Measurements from ENCODE around the gene RAB40C.

DNA sequence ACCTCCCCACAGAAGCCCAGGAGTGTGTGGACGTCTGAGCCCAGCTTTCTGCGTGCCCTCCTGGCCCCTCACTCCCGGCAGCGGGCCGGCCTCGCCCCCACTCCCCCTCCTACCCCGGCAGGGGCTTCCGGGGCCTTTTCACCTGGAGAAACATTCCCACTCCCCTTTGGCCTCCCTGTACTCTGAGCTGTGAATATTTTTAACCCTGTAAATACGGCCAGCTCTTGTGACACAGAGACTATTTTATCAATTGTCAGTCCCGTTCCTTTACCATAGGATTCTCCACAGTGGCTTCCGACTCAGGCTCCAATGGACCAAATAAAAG, 35.6 kb upstream of the RAB40C start:
- TF ChIP-seq CTCF (IDR thresholded peaks at IDR 0.05; ENCODE audit: low read depth, low read length, missing input control) (no peak), JUND (IDR thresholded peaks at IDR 0.05) (no peak), ATF3 (IDR thresholded peaks at IDR 0.05) (no peak), EGR1 (IDR thresholded peaks at IDR 0.05; ENCODE audit: low read depth in 2 of 2) (no peak), FOXA1 (IDR thresholded peaks at IDR 0.05) (no peak), GABPA (IDR thresholded peaks at IDR 0.05 in 1 of 2, conservative IDR thresholded peaks at IDR 0.05 in 1 of 2) (no peak), FOXA2 (IDR thresholded peaks at IDR 0.05) (no peak), TAF1 (conservative IDR thresholded peaks at IDR 0.05) (no peak)
- TF ChIP-seq, protein P1, sequence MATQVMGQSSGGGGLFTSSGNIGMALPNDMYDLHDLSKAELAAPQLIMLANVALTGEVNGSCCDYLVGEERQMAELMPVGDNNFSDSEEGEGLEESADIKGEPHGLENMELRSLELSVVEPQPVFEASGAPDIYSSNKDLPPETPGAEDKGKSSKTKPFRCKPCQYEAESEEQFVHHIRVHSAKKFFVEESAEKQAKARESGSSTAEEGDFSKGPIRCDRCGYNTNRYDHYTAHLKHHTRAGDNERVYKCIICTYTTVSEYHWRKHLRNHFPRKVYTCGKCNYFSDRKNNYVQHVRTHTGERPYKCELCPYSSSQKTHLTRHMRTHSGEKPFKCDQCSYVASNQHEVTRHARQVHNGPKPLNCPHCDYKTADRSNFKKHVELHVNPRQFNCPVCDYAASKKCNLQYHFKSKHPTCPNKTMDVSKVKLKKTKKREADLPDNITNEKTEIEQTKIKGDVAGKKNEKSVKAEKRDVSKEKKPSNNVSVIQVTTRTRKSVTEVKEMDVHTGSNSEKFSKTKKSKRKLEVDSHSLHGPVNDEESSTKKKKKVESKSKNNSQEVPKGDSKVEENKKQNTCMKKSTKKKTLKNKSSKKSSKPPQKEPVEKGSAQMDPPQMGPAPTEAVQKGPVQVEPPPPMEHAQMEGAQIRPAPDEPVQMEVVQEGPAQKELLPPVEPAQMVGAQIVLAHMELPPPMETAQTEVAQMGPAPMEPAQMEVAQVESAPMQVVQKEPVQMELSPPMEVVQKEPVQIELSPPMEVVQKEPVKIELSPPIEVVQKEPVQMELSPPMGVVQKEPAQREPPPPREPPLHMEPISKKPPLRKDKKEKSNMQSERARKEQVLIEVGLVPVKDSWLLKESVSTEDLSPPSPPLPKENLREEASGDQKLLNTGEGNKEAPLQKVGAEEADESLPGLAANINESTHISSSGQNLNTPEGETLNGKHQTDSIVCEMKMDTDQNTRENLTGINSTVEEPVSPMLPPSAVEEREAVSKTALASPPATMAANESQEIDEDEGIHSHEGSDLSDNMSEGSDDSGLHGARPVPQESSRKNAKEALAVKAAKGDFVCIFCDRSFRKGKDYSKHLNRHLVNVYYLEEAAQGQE (IDR thresholded peaks at IDR 0.05): no peak
- TF ChIP-seq, protein P2, sequence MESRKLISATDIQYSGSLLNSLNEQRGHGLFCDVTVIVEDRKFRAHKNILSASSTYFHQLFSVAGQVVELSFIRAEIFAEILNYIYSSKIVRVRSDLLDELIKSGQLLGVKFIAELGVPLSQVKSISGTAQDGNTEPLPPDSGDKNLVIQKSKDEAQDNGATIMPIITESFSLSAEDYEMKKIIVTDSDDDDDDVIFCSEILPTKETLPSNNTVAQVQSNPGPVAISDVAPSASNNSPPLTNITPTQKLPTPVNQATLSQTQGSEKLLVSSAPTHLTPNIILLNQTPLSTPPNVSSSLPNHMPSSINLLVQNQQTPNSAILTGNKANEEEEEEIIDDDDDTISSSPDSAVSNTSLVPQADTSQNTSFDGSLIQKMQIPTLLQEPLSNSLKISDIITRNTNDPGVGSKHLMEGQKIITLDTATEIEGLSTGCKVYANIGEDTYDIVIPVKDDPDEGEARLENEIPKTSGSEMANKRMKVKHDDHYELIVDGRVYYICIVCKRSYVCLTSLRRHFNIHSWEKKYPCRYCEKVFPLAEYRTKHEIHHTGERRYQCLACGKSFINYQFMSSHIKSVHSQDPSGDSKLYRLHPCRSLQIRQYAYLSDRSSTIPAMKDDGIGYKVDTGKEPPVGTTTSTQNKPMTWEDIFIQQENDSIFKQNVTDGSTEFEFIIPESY (IDR thresholded peaks at IDR 0.05): no peak

Data from liver (tissue), 3 donors.